GM18951 (cell line): ENCODE results near the gene HSPA9.

Experiments used
- POLR2A ChIP-seq: IDR thresholded peaks from 4 replicates; pipeline ENCODE4 v1.6.1; 2011; ENCODE audit warnings: mild to moderate bottlenecking; ENCODE audit not compliant: insufficient read length, insufficient read depth; ENCODE audit errors: extremely low read depth
- in situ Hi-C: fragments of 300-500 bp; cut with MboI; formaldehyde crosslinking; loops from one replicate; pipeline ENCODE4 v1.12.0; 2022; ENCODE audit warnings: low sequenced_read_pairs, mixed read lengths, inconsistent platforms; ENCODE audit not compliant: unreplicated experiment

HSPA9 gene

GRCh38 chr5:138543730-138544104 lies 31.5 kb downstream of the HSPA9 start:
- in situ Hi-C loops = no loop called here
- no peak for TF ChIP-seq POLR2A

- peak; percentile 76 for TF ChIP-seq POLR2A
- in situ Hi-C loops = no loop called here
Observed at GRCh38 chr5:138542956-138543729, 32.1 kb downstream of the HSPA9 start, which contains the start of gene ETF1. Gene ETF1 (minus strand): TSS chr5:138543236. CDS start chr5:138542918, 318 bp downstream.

GRCh38 chr5:138542180-138542955 lies 32.8 kb downstream of the HSPA9 start:
- in situ Hi-C loops = no loop called here
- TF ChIP-seq POLR2A = no peak

GRCh38 chr5:138541511-138542179 lies 33.6 kb downstream of the HSPA9 start:
- in situ Hi-C loops = no loop called here
- no peak for TF ChIP-seq POLR2A

GRCh38 chr5:138539791-138540190 lies 35.4 kb downstream of the HSPA9 start:
- in situ Hi-C loops = no loop called here
- TF ChIP-seq POLR2A = no peak

GRCh38 chr5:138538943-138539627 lies 36.1 kb downstream of the HSPA9 start:
- TF ChIP-seq POLR2A = no peak
- in situ Hi-C loops = no loop called here

GRCh38 chr5:138536665-138537315 lies 38.4 kb downstream of the HSPA9 start:
- no peak for TF ChIP-seq POLR2A
- in situ Hi-C loops = no loop called here

GRCh38 chr5:138536215-138536614 lies 39.0 kb downstream of the HSPA9 start:
- no peak for TF ChIP-seq POLR2A
- in situ Hi-C loops = no loop called here

GRCh38 chr5:138533973-138534941 lies 40.9 kb downstream of the HSPA9 start:
- in situ Hi-C loops = no loop called here
- no peak for TF ChIP-seq POLR2A

GRCh38 chr5:138529812-138530211 lies 45.4 kb downstream of the HSPA9 start:
- in situ Hi-C loops = no loop called here

GRCh38 chr5:138528744-138529469 lies 46.3 kb downstream of the HSPA9 start:
- no peak for TF ChIP-seq POLR2A
- in situ Hi-C loops = no loop called here

More at GRCh38 chr5:138529812-138530211, 45.4 kb downstream of the HSPA9 start:
- no peak for TF ChIP-seq POLR2A
